ENCODE data around the gene GTF2H1. TPM values are rescaled to one million over a fixed set of nuclear protein-coding genes. Genes with fewer than 3 reads are reported as not detected.
A peak's percentile ranks its signal among the peaks of the same experiment; 100 is the strongest.
"Not testable (repeated sequence)": the region's sequence is repeated elsewhere in the genome, so short reads cannot be mapped to it uniquely, and the experiment has no call there.

Gene GTF2H1
- total and polyA plus RNA-seq, 8 donors, result 11.9 to 23.1 (median 18.2) TPM

DNA sequence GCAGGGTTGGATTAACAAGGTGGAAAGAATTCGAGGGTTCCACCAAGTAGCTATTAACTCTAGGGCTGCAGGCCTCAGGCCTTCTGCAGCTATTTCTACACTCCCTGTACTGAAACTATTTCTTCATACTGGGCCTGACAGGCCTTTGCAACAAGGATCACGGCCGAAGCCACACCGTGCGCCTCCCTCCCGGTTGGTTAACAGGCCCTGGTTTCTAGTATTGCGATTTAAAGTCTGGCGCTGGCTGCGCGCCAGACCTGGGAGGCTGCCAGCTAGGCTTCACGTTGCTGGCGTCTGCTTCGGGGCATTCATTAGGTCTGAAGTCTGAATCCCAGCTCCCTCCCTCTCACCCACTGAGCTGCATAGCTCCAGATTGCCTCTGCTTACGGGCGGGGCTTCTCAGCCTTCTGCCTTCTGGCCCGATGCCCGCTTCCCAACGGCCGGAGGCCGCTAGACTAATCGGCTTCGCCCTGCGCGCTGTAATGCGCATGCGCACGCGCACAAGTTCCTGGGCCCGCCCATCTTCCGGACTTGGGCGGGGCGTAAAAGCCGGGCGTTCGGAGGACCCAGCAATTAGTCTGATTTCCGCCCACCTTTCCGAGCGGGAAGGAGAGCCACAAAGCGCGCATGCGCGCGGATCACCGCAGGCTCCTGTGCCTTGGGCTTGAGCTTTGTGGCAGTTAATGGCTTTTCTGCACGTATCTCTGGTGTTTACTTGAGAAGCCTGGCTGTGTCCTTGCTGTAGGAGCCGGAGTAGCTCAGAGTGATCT, 73.6 kb downstream of the GTF2H1 start:
- intact Hi-C loops (cut with DNase I), result no loop called here
- H3K27me3 ChIP-seq, result no peaks in the 10 kb centered on the region
- 0% methylated on average over 46 of the region's 46 CpGs for WGBS, 2 donors
- peaks cover 0 to 18% (median 0%) of the 10 kb centered on the region in 3 donors for H3K4me1 ChIP-seq
- peaks cover 8 to 37% (median 22%) of the 10 kb centered on the region in 3 donors for H3K36me3 ChIP-seq
- no peaks in the 10 kb centered on the region for H3K9me3 ChIP-seq
- peak overlapping the region; percentile 45 to 82 (median 70) for H3K4me3 ChIP-seq
- TF ChIP-seq, protein P1, sequence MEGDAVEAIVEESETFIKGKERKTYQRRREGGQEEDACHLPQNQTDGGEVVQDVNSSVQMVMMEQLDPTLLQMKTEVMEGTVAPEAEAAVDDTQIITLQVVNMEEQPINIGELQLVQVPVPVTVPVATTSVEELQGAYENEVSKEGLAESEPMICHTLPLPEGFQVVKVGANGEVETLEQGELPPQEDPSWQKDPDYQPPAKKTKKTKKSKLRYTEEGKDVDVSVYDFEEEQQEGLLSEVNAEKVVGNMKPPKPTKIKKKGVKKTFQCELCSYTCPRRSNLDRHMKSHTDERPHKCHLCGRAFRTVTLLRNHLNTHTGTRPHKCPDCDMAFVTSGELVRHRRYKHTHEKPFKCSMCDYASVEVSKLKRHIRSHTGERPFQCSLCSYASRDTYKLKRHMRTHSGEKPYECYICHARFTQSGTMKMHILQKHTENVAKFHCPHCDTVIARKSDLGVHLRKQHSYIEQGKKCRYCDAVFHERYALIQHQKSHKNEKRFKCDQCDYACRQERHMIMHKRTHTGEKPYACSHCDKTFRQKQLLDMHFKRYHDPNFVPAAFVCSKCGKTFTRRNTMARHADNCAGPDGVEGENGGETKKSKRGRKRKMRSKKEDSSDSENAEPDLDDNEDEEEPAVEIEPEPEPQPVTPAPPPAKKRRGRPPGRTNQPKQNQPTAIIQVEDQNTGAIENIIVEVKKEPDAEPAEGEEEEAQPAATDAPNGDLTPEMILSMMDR (IDR thresholded peaks at IDR 0.05), result no peak
- FAIRE-seq (peak; percentile 67), ATAC-seq (peak; percentile 83 to 88 (median 86)), DNase-seq (peak; percentile 98 to 100 (median 99))
- H3K27ac ChIP-seq, result peak overlapping the region; percentile 70 to 96 (median 88)

DNA sequence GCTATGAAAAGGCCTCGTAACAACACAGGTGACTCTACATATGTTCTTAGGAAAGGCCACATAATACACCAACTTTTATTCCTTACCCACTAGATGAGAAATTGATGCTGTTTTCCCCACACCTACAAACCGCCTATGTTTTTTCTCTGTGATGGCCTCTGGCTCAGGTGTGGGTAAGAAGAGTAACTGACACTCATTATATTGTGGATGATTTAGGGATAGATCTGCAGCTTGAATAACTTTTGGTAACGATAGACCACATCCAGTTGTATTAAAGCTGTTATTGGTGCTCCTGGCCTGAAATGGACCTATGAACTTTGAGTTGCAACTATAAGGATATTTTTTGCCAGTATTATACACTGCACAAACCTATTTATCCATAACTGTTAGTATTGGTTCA, 75.6 kb downstream of the GTF2H1 start:
- ATAC-seq, result no peak
- Histone ChIP-seq H3K4me1 (peaks cover 0 to 18% (median 0%) of the 10 kb centered on the region in 3 donors), H3K27ac (no peak overlapping the region), H3K36me3 (peaks cover 8 to 54% (median 37%) of the 10 kb centered on the region in 3 donors), H3K9me3 (no peaks in the 10 kb centered on the region), H3K27me3 (no peaks in the 10 kb centered on the region), H3K4me3 (no peak overlapping the region)
- TF ChIP-seq, protein P1 (IDR thresholded peaks at IDR 0.05), result no peak
- intact Hi-C loops (cut with DNase I), result no loop called here
- WGBS, 2 donors, result 97 to 98% methylated on average over 3 of the region's 3 CpGs
- no peak for DNase-seq
- FAIRE-seq, result no peak

DNA sequence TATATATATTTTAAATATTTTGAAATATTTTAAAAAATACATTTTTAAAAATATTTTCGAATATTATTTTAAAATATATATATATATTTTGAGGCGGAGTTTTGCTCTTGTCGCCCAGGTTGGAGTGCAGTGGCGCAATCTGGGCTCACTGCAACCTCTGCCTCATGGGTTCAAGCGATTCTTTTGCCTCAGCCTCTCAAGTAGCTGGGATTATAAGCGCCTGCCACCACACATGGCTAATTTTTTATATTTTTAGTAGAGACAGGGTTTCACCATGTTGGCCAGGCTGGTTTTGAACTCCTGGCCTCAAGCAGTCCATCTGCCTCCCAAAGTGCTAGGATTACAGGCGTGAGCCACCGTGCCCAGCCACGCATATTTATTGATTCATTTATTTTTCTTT, 78.7 kb downstream of the GTF2H1 start:
- H3K27me3 ChIP-seq; intact Hi-C loops (cut with DNase I); FAIRE-seq; H3K4me1 ChIP-seq; ATAC-seq; H3K9me3 ChIP-seq; H3K27ac ChIP-seq; DNase-seq; H3K4me3 ChIP-seq: not testable (repeated sequence)
- WGBS, 2 donors, result 91 to 94% methylated on average over 9 of the region's 9 CpGs
- H3K36me3 ChIP-seq, result peaks cover 9 to 85% (median 50%) of the 10 kb centered on the region in 3 donors

DNA sequence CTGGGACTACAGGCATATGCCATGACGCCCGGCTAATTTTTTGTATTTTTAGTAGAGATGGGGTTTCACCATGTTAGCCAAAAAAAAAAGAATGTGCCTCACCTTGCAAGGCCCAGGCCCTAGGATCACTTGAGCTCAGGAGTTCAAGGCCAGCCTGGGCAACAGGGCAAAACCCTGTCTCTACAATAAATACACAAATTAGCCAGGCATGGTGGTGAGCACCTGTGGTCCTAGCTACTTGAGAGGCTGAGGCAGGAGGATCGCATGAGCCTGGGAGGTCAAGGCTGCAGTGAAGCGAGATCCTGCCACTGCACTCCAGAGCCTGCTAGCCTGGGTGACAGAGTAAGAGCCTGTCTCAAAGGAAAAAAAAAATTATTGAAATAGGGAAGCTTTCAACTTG, 81.7 kb downstream of the GTF2H1 start:
- Histone ChIP-seq H3K4me3 (no peak overlapping the region), H3K9me3 (no peaks in the 10 kb centered on the region), H3K27ac (no peak overlapping the region), H3K4me1 (no peaks in the 10 kb centered on the region), H3K36me3 (peaks cover 12 to 68% (median 42%) of the 10 kb centered on the region in 3 donors), H3K27me3 (no peaks in the 10 kb centered on the region)
- 94 to 97% methylated on average over 4 of the region's 4 CpGs for WGBS, 2 donors
- intact Hi-C loops (cut with DNase I), result no loop called here
- DNase-seq (no peak), ATAC-seq (no peak), FAIRE-seq (no peak)
- TF ChIP-seq, protein P1 (IDR thresholded peaks at IDR 0.05), result no peak

DNA sequence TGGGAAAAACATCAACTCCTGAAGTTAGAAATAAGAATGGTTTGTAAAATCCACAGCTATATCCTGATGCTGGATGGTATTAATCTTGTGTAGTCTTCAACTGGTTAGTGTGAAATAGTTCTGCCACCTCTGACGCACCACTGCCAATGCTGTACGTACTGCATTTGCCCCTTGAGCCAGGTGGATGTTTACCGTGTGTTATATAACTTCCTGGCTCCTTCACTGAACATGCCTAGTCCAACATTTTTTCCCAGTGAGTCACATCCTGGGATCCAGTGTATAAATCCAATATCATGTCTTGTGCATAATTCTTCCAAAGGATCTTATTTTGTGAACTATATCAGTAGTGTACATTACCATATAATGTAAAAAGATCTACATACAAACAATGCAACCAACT, 85.0 kb downstream of the GTF2H1 start:
- 8 to 18% methylated on average over 3 of the region's 3 CpGs for WGBS, 2 donors
- DNase-seq, result peak in 4 of 6 donors; percentile 48 to 74 (median 63)
- intact Hi-C loops (cut with DNase I); H3K4me3 ChIP-seq; H3K27me3 ChIP-seq; H3K4me1 ChIP-seq; H3K9me3 ChIP-seq: not testable (repeated sequence)
- peak; percentile 13 for FAIRE-seq
- ATAC-seq, result peak; percentile 43 to 90 (median 80)
- Histone ChIP-seq H3K36me3 (peaks cover 4 to 38% (median 23%) of the 10 kb centered on the region in 3 donors), H3K27ac (peak overlapping the region in 1 of 4 donors; percentile 50)

All from pancreas (tissue), 10 donors.